WTC11 (cell line): ENCODE measurements around the gene LYZ. TPM values are rescaled to one million over a fixed set of nuclear protein-coding genes. Genes with fewer than 3 reads are reported as not detected.

Experiments
- ATAC-seq: fragments of 200-7000 bp; cut with Tn5 transposase; 2 replicates; pipeline ENCODE4 v1.10.0; 2021; ENCODE audit warnings: mild to moderate bottlenecking, moderate library complexity
- CTCF ChIA-PET: fragments of 300-600 bp; sonication (Branson Sonifier 250); formaldehyde crosslinking; loops from one replicate; lab custom pipeline; 2021; ENCODE audit warnings: antibody characterized with exemption; lab: Charles Lee
- POLR2A ChIA-PET: fragments of 350-600 bp; sonication (Branson Sonifier 250); formaldehyde crosslinking; loops from one replicate; lab custom pipeline; 2021; ENCODE audit warnings: antibody characterized with exemption; lab: Charles Lee
- DNase-seq: peaks from one replicate; pipeline ENCODE4 v3.0.0; 2021; ENCODE audit warnings: low spot score
- H3K27ac Mint-ChIP-seq: 2 replicates; pipeline ENCODE4 v1.8.0; 2021; ENCODE audit warnings: mixed read lengths
- H3K27me3 Mint-ChIP-seq: 2 replicates; pipeline ENCODE4 v1.8.0; 2021; ENCODE audit warnings: low read depth, mild to moderate bottlenecking, moderate library complexity, mixed read lengths
- H3K36me3 Mint-ChIP-seq: 2 replicates; pipeline ENCODE4 v1.8.0; 2021; ENCODE audit warnings: mixed read lengths
- H3K4me1 Mint-ChIP-seq: 2 replicates; pipeline ENCODE4 v1.8.0; 2022; ENCODE audit warnings: mixed read lengths
- H3K4me3 Mint-ChIP-seq: 2 replicates; pipeline ENCODE4 v1.8.0; 2021; ENCODE audit warnings: mild to moderate bottlenecking, moderate library complexity, mixed read lengths
- H3K9me3 Mint-ChIP-seq: 2 replicates; pipeline ENCODE4 v1.8.0; 2021; ENCODE audit warnings: mixed read lengths
- AFF4 ChIP-seq: sonication (generic); formaldehyde crosslinking; IDR thresholded peaks from 2 replicates; pipeline ENCODE4 v1.8.1; 2023; ENCODE audit warnings: mild to moderate bottlenecking, missing genetic modification reagents, borderline replicate concordance
- ELF4 ChIP-seq: sonication (generic); formaldehyde crosslinking; IDR thresholded peaks from 2 replicates; pipeline ENCODE4 v1.8.1; 2022; ENCODE audit warnings: low read depth, mild to moderate bottlenecking, moderate library complexity, missing genetic modification reagents
- ERG ChIP-seq: fragments of 250-450 bp; sonication (Bioruptor Pico); IDR thresholded peaks from 2 replicates; pipeline ENCODE4 v1.8.0; 2021; ENCODE audit warnings: mild to moderate bottlenecking
- FOXJ3 ChIP-seq: sonication (generic); formaldehyde crosslinking; IDR thresholded peaks from 2 replicates; pipeline ENCODE4 v1.9.0; 2021; ENCODE audit warnings: missing genetic modification reagents, mild to moderate bottlenecking, borderline replicate concordance
- GABPB1 ChIP-seq: sonication (generic); formaldehyde crosslinking; IDR thresholded peaks from 2 replicates; pipeline ENCODE4 v1.8.1; 2023; ENCODE audit warnings: mild to moderate bottlenecking, missing genetic modification reagents
- NFE2L1 ChIP-seq: sonication (generic); formaldehyde crosslinking; IDR thresholded peaks from 2 replicates; pipeline ENCODE4 v1.8.1; 2023; ENCODE audit warnings: missing genetic modification reagents
- SMAD4 ChIP-seq: sonication (generic); formaldehyde crosslinking; IDR thresholded peaks from 2 replicates; pipeline ENCODE4 v1.8.0; 2022; ENCODE audit warnings: mild to moderate bottlenecking, missing genetic modification reagents
- STAT6 ChIP-seq: sonication (generic); formaldehyde crosslinking; conservative IDR thresholded peaks from 2 replicates; pipeline ENCODE4 v1.8.1; 2023; ENCODE audit warnings: mild to moderate bottlenecking, low read depth, missing genetic modification reagents, moderate library complexity
- ZBTB43 ChIP-seq: sonication (generic); formaldehyde crosslinking; IDR thresholded peaks from 2 replicates; pipeline ENCODE4 v1.8.1; 2023; ENCODE audit warnings: mild to moderate bottlenecking, missing genetic modification reagents
- ZNF396 ChIP-seq: fragments of 250-450 bp; sonication (Bioruptor Pico); IDR thresholded peaks from 2 replicates; pipeline ENCODE4 v1.8.0; 2021; ENCODE audit warnings: mild to moderate bottlenecking, moderate library complexity, borderline replicate concordance
- ZNF425 ChIP-seq: fragments of 250-450 bp; sonication (Bioruptor Pico); conservative IDR thresholded peaks from 2 replicates; pipeline ENCODE4 v1.9.0; 2021; ENCODE audit warnings: mild to moderate bottlenecking
- total RNA-seq: library from RNA; stranded (reverse); gene quantifications from 3 replicates; pipeline ENCODE4 v1.2.3, GENCODE V29; 2021

The LYZ gene
- total RNA-seq, 1 experiment from 2014 or later, result 1.0 TPM

- TF ChIP-seq ZNF425, result no peak
- no peak for TF ChIP-seq ERG
Observed at GRCh38 chr12:69351462-69352236, 3.5 kb downstream of the LYZ start (continued).

- ATAC-seq, result no peak
- CTCF ChIA-PET, result interaction anchor here (1.9 kb wide), 1 partner anchor 217 kb away, joined by 8 read pairs; no protein-coding TSS in a partner anchor
- POLR2A ChIA-PET, result no interaction called here
Observed at GRCh38 chr12:69352904-69353303, 4.7 kb downstream of the LYZ start.

More at GRCh38 chr12:69352904-69353303, 4.7 kb downstream of the LYZ start:
- Mint-ChIP-seq H3K27ac (no peak overlapping the region), H3K4me3 (no peak overlapping the region), H3K27me3 (no peaks in the 10 kb centered on the region), H3K9me3 (no peaks in the 10 kb centered on the region), H3K4me1 (peaks cover 11% of the 10 kb centered on the region), H3K36me3 (no peaks in the 10 kb centered on the region)
- no peak for TF ChIP-seq ELF4 (CRISPR knock-in tag)
- TF ChIP-seq SMAD4, result no peak
- no peak for TF ChIP-seq ZNF396
- no peak for TF ChIP-seq AFF4 (CRISPR knock-in tag)
- TF ChIP-seq FOXJ3 (CRISPR knock-in tag), result no peak
- no peak for TF ChIP-seq GABPB1 (CRISPR knock-in tag)
- no peak for TF ChIP-seq STAT6 (CRISPR knock-in tag)
- no peak for TF ChIP-seq ZBTB43 (CRISPR knock-in tag)
- TF ChIP-seq NFE2L1 (CRISPR knock-in tag), result no peak
- no peak for DNase-seq
